KOPT-K1 (cell line): ENCODE data around the gene OR2V1.
"Not testable (repeated sequence)": the region's sequence is repeated elsewhere in the genome, so short reads cannot be mapped to it uniquely, and the experiment has no call there.

Experiments used
- H3K27ac ChIP-seq: fragments of 200-600 bp; sonication (generic); 2 replicates; pipeline ENCODE4 v1.5.1; 2016; ENCODE audit warnings: antibody characterized with exemption, mild to moderate bottlenecking, low read depth, low read length; ENCODE audit not compliant: poor library complexity, severe bottlenecking
- H3K36me3 ChIP-seq: fragments of 200-600 bp; sonication (generic); 2 replicates; pipeline ENCODE4 v1.5.1; 2017; ENCODE audit warnings: antibody characterized with exemption, mild to moderate bottlenecking, low read length, moderate library complexity; ENCODE audit not compliant: insufficient read depth
- H3K9me3 ChIP-seq: fragments of 200-600 bp; sonication (generic); 2 replicates; pipeline ENCODE4 v1.5.1; 2017; ENCODE audit warnings: antibody characterized with exemption, low read length, mild to moderate bottlenecking; ENCODE audit not compliant: insufficient read depth, poor library complexity, severe bottlenecking

Gene OR2V1

DNA sequence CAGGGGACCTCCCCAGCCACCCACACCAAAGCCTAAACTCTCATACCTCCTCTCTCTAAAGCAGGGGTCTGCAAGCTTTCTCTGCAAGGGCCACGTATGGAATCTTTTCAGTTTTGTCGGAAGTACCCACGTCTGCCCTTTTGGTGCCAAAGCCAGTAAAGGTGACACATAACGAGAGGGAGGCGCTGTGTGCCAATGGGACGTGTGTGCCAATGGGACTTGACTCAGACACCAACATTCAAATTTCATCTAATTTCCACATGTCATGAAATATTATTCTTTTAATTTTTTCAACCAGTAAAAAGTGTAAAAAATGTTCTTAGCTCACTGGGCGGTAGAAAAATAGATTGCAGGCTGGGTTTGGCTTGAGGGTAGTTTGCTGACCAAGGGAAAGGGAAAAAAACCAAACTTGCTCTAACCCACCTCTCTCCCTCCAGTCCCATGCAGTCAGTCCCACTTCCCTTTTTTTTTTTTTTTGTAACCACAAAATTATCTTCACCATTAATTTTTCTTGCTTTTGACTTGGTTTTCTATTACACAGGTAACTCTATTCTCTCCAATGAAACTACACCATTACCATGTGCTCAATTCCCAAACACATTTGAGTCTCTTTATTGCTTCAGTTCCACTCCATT lies 25.5 kb downstream of the OR2V1 start:
- H3K9me3 ChIP-seq, result no peaks in the 10 kb centered on the region
- no peak overlapping the region for H3K27ac ChIP-seq
- H3K36me3 ChIP-seq, result no peaks in the 10 kb centered on the region

DNA sequence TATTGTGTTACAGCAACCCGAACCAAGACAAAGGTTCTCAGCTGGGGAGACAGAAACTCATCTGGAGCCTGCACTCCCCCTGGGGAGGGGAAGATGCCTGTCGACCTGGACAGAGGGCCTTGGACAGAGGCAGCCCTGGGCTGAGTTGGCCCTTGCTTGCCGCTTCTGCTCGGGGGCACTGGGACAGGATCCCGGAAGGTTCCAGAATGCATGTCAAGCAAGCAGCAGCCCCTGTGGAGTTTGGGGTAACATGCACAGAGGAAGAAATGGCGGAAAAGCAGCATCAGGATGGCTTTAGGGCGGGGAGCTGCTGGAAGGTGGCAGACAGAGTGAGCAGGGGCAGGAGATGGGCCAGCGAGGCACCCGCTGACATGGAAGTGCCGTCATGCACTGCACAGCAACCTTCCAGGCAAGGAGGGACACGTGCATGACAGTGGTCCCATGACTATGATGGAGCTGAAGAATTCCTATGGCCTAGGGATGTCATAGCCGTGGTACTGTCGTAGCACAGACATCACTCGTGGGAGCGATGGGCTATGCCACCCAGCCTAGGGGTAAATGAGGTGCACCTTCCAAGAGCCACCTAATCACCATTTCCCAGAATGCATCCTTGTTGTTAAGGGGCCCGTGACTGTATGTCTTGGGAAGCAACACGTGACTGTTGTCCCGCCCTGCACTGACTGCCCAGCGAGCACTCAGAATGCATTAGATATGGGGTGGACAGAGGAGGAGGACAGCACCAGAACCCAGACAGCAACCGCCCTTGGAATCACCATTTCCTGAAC lies 26.2 kb downstream of the OR2V1 start:
- not testable (repeated sequence) for H3K27ac ChIP-seq, H3K36me3 ChIP-seq, H3K9me3 ChIP-seq

DNA sequence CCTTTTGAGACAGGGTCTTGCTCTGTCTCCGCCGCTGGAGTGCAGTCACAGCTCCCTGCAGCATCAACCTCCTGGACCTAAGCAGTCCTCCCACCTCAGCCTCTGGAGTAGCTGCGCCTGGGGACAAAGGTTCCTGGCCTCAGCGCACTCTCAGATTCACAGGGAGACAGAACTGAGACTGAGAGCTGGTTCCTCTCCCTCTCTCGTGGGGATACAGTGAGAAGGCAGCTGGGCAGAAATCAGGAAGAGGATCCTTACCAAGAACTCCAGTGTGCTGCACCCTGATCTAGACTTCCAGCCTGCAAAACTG lies 26.8 kb downstream of the OR2V1 start:
- H3K27ac ChIP-seq, H3K36me3 ChIP-seq: not testable (repeated sequence)

DNA sequence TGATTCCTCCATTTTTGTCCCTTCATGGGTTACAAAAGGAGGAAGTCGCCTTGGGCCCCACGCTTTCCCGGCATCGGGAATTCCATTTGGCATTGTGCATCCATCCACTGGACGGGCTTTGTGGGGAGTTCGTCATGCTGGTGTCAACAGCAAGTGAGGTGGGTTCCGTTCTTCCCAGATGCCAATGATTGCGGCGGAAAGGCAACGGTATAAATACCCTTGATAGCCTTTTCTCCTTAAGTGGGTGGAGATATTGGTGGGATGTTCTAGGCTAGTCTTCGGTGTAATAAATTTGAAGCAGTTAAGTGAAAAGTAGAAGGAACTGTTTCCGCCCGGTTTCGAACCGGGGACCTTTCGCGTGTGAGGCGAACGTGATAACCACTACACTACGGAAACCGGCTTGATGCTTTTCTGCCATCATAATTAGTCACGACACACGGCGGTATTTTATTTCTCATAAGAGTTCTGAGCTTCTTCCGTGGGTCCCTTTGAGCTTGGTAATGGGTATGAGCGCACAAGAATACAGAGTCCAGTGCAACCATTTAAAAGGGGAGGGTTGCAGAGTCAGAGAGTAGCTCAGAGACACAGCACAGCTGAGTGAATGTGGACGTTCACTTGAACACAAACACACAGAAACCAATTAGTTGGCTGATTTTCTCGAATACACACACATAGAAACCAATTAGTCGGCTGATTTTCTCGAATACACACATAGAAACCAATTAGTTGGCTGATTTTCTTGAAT lies 28.9 kb downstream of the OR2V1 start:
- H3K27ac ChIP-seq, H3K36me3 ChIP-seq: not testable (repeated sequence)

More for the DNA sequence above, 26.8 kb downstream of the OR2V1 start:
- not testable (repeated sequence) for H3K9me3 ChIP-seq

DNA sequence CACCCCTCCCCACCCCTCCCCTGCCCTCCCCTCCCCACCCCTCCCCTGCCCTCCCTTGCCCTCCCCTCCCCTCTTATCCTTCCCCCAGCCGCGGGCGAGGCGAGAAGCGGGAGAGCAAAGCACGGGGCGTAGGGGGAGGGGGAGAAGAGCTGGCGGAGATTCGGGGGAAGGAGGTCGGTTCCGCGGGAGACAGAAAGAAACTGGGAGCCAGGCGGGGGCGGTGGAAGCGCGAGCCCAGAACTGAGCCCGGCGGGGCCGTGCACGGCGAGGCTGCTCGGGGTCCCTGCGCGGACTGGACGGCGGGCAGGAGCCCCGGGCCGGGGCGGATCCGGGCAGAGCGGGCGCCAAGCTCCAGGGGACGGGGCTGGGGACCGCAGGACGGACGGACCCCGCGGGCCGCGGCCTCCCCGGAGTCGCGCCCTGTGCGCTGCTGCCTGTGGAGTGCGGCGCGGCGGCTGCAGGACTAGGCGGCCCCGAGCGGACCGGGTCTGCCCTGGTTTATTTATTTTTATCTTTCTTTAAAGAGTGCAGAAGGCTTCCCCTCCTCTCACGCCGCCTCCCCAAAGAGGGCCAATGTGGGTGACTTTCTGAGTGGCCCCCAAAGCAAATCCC lies 29.8 kb downstream of the OR2V1 start:
- not testable (repeated sequence) for H3K9me3 ChIP-seq, H3K36me3 ChIP-seq, H3K27ac ChIP-seq

More for the DNA sequence above, 28.9 kb downstream of the OR2V1 start:
- H3K9me3 ChIP-seq, result not testable (repeated sequence)

DNA sequence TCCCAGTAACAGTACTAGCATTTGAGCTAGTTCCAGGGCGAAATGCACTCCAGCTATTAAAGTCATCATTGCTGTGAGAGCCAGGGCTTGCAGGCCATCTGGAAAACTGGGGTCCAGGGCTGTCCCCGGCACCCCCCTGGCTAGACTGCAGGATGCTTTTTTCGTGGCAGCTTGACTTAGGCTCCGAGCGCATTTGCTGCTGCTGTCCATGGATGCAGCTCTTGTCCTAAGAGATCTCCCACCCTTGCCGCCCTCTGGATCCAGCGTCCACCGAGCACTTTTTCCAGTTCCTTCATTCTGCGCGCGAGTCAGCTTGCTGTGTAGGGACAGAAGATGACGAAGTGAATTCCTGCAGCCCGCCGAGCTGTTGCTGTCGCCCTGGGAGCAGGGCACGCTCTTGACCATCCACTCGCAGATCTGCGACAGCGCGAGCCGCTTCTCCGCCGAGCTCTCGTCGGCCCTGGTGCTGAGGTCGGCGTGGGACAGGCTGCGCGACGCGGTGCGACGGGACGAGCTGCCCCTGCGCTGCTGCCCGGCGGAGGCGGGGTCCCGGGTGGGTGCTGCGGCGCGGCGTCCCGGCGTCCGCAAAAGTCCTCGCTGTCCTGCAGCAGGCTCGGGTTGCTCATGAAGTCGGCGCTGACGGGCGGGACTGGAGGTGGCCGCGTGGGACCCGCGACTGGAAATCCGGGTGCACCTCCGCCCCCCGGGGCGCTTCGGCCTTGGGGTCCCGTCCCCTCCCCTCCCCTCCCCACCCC lies 30.7 kb downstream of the OR2V1 start:
- Histone ChIP-seq H3K27ac (no peak overlapping the region), H3K36me3 (no peaks in the 10 kb centered on the region), H3K9me3 (no peaks in the 10 kb centered on the region)

DNA sequence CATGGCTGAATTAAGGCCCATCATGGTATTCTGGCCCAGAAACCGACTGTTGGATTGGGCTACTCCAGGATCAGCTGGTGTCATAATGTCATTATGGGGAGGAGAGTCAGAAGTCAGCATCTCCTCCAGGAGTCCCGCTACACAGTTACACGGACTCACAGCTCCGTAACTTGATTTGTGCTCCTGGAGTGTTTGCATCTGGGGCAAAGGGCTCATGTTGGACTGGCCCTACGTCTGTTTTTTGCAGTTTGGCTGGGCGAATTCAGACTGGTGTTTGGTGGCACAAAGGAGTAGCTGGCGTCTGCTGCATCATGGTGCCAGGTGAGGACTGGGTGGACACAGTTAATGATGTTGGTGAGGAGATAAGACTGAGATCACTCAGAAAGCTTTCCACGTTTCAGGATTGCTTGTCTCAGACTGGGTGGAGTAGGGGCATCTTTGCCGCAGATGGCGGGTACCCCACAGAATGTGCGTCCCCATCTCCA lies 31.3 kb downstream of the OR2V1 start:
- Histone ChIP-seq H3K36me3 (no peaks in the 10 kb centered on the region), H3K27ac (no peak overlapping the region), H3K9me3 (no peaks in the 10 kb centered on the region)

DNA sequence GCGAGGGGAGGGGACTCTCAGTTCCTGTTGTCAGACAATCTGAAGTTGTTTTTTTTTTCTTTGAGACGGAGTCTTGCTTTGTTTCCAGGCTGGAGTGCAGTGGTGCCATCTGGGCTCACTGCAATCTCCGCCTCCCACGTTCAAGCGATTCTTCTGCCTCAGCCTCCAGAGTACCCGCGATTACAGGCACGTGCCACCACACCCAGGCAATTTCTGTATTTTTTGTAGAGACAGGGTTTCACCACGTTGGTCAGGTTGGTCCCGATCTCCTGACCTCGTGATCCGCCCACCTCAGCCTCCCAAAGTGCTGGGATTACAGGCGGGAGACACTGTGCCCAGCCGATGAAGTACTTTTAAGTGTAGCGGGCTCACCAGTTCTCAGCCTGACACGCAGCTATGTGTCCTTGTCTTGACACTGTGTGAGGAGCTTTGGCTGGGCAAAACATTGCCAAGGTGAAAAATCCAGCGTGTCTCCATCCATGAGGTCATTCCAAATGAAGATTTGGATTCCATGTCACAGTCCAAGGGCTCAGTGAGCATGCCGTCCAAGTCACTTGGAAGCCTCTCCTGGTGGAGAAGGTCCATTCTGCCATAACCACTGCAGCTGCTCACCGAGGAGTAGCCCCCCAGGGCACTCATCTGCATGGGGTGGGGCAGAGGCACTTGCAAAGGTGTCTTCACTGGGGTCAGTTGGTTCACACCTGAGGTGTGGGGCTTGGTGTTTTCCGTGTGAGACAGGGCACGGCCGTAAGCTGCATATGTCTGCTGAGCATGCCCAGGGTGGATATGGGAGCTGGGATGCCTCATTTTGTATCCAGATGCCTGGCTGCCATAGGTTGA lies 32.0 kb downstream of the OR2V1 start:
- Histone ChIP-seq H3K27ac (no peak overlapping the region), H3K36me3 (no peaks in the 10 kb centered on the region), H3K9me3 (no peaks in the 10 kb centered on the region)

DNA sequence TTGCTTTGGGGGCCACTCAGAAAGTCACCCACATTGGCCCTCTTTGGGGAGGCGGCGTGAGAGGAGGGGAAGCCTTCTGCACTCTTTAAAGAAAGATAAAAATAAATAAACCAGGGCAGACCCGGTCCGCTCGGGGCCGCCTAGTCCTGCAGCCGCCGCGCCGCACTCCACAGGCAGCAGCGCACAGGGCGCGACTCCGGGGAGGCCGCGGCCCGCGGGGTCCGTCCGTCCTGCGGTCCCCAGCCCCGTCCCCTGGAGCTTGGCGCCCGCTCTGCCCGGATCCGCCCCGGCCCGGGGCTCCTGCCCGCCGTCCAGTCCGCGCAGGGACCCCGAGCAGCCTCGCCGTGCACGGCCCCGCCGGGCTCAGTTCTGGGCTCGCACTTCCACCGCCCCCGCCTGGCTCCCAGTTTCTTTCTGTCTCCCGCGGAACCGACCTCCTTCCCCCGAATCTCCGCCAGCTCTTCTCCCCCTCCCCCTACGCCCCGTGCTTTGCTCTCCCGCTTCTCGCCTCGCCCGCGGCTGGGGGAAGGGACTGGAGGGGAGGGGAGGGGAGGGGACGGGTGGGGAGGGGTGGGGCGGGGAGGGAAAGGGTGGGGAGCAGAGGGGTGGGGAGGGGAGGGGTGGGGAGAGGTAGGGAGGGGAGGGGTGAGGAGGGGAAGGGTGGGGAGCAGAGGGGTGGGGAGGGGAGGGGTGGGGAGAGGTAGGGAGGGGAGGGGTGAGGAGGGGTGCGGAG lies 33.0 kb downstream of the OR2V1 start:
- H3K27ac ChIP-seq, H3K36me3 ChIP-seq, H3K9me3 ChIP-seq: not testable (repeated sequence)

DNA sequence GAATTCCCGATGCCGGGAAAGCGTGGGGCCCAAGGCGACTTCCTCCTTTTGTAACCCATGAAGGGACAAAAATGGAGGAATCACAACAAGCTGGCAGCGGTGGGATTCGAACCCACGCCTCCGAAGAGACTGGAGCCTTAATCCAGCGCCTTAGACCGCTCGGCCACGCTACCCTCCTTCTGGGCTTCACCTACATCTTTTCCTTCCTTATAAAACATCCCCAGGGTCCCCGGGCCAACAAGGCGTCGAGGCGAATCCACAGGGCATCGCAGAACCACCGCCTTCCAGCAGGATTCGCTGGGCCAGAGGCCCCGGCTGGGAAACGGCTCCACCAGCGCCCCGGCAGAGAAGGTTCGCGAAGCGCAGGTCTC lies 33.6 kb downstream of the OR2V1 start:
- not testable (repeated sequence) for H3K27ac ChIP-seq, H3K36me3 ChIP-seq, H3K9me3 ChIP-seq

DNA sequence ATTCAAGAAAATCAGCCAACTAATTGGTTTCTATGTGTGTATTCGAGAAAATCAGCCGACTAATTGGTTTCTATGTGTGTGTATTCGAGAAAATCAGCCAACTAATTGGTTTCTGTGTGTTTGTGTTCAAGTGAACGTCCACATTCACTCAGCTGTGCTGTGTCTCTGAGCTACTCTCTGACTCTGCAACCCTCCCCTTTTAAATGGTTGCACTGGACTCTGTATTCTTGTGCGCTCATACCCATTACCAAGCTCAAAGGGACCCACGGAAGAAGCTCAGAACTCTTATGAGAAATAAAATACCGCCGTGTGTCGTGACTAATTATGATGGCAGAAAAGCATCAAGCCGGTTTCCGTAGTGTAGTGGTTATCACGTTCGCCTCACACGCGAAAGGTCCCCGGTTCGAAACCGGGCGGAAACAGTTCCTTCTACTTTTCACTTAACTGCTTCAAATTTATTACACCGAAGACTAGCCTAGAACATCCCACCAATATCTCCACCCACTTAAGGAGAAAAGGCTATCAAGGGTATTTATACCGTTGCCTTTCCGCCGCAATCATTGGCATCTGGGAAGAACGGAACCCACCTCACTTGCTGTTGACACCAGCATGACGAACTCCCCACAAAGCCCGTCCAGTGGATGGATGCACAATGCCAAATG lies 34.1 kb downstream of the OR2V1 start:
- not testable (repeated sequence) for H3K9me3 ChIP-seq, H3K27ac ChIP-seq, H3K36me3 ChIP-seq

DNA sequence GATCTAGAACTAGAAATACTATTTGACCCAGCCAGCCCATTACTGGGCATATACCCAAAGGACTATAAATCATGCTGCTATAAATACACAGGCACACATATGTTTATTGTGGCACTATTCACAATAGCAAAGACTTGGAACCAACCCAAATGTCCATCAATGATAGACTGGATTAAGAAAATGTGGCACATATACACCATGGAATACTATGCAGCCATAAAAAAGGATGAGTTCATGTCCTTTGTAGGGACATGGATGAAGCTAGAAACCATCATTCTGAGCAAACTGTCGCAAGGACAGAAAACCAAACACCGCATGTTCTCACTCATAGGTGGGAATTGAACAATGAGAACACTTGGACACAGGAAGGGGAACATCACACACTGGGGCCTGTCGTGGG lies 35.8 kb downstream of the OR2V1 start:
- not testable (repeated sequence) for H3K36me3 ChIP-seq, H3K27ac ChIP-seq, H3K9me3 ChIP-seq

DNA sequence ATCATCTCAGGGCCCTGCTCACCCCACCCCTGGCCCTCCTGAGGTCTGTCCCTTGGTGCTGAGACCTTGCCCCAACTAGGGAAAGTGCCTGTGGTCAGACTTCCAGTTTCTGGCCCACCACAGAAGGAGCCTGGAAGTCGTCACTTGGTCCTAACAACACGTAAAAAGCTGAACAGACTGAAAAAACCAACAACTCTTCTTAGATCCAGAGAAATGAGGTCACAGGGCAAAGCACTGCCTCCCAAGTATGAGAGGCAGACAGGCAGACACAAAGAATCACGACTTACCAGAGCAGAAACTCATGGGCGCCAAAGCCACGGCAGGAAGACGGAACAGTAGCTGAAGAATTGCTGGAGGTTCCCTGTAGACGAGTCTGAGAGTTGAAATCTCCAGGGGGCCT lies 38.5 kb downstream of the OR2V1 start:
- no peaks in the 10 kb centered on the region for H3K9me3 ChIP-seq
- no peaks in the 10 kb centered on the region for H3K36me3 ChIP-seq

More for the DNA sequence above, 38.5 kb downstream of the OR2V1 start:
- H3K27ac ChIP-seq, result no peak overlapping the region
